HG02970 (cell line): ENCODE data around the gene CAMK1D.

ENCODE experiments used
- ATAC-seq: cut with Tn5 transposase; IDR thresholded peaks from one replicate; pipeline ENCODE4 v1.9.1; 2021; ENCODE audit warnings: mild to moderate bottlenecking, moderate library complexity, moderate number of reproducible peaks; ENCODE audit not compliant: unreplicated experiment, low FRiP score

Gene CAMK1D

GRCh38 chr10:12509016-12509793 lies 159.9 kb downstream of the CAMK1D start:
- ATAC-seq: no peak

GRCh38 chr10:12509794-12510100 lies 160.4 kb downstream of the CAMK1D start:
- no peak for ATAC-seq

- no peak for ATAC-seq
Measured at GRCh38 chr10:12510501-12510941, 161.2 kb downstream of the CAMK1D start.

GRCh38 chr10:12510984-12511383 lies 161.6 kb downstream of the CAMK1D start:
- ATAC-seq: no peak

GRCh38 chr10:12511651-12512050 lies 162.3 kb downstream of the CAMK1D start:
- ATAC-seq: no peak

GRCh38 chr10:12512332-12513002 lies 163.1 kb downstream of the CAMK1D start:
- ATAC-seq: no peak

GRCh38 chr10:12513003-12513365 lies 163.6 kb downstream of the CAMK1D start:
- no peak for ATAC-seq

GRCh38 chr10:12513775-12514673 lies 164.7 kb downstream of the CAMK1D start:
- no peak for ATAC-seq

- no peak for ATAC-seq
Measured at GRCh38 chr10:12518024-12518423, 168.7 kb downstream of the CAMK1D start.

GRCh38 chr10:12521423-12521822 lies 172.1 kb downstream of the CAMK1D start:
- ATAC-seq: no peak

GRCh38 chr10:12526311-12526710 lies 177.0 kb downstream of the CAMK1D start:
- ATAC-seq: no peak

- no peak for ATAC-seq
Measured at GRCh38 chr10:12529976-12530375, 180.6 kb downstream of the CAMK1D start.

GRCh38 chr10:12531305-12532220 lies 182.2 kb downstream of the CAMK1D start:
- no peak for ATAC-seq

GRCh38 chr10:12533151-12533550 lies 183.8 kb downstream of the CAMK1D start:
- ATAC-seq: no peak

GRCh38 chr10:12533723-12534122 lies 184.4 kb downstream of the CAMK1D start:
- ATAC-seq: no peak

GRCh38 chr10:12534824-12535223 lies 185.5 kb downstream of the CAMK1D start:
- ATAC-seq: no peak

GRCh38 chr10:12535656-12536055 lies 186.3 kb downstream of the CAMK1D start:
- no peak for ATAC-seq

- ATAC-seq: no peak
Measured at GRCh38 chr10:12538491-12538995, 189.2 kb downstream of the CAMK1D start.

GRCh38 chr10:12539350-12540164 lies 190.2 kb downstream of the CAMK1D start:
- no peak for ATAC-seq
